GM10248 (cell line): ENCODE results near the gene TSPAN18.

Source experiments
- CTCF ChIA-PET: fragments of 300-600 bp; sonication (Branson Sonifier 250); formaldehyde crosslinking; extraction: SDS; loops from one replicate; lab custom pipeline; 2021; ENCODE audit warnings: antibody characterized with exemption; lab: Yijun Ruan, JAX
- POLR2A ChIA-PET: fragments of 350-650 bp; sonication (Branson Sonifier 250); formaldehyde crosslinking; extraction: SDS; loops from one replicate; lab custom pipeline; 2020; ENCODE audit warnings: antibody characterized with exemption; lab: Yijun Ruan, JAX
- DNase-seq: peaks from one replicate; pipeline ENCODE4 v3.0.0; 2012; ENCODE audit errors: extremely low spot score
- CTCF ChIP-seq: IDR thresholded peaks from 2 replicates; pipeline ENCODE4 v1.5.1; 2012; ENCODE audit warnings: mild to moderate bottlenecking, low read depth; ENCODE audit errors: extremely low read depth, missing control alignments, control extremely low read depth

TSPAN18 gene

GRCh38 chr11:44886790-44887140 is 160.0 kb downstream of the TSPAN18 start:
- CTCF ChIA-PET, result interaction anchor here (1.7 kb wide), 1 partner anchor 218 kb away, joined by 5 read pairs; no protein-coding TSS in a partner anchor
- POLR2A ChIA-PET, result no interaction called here
- DNase-seq, result no peak
- no peak for TF ChIP-seq CTCF

DNA sequence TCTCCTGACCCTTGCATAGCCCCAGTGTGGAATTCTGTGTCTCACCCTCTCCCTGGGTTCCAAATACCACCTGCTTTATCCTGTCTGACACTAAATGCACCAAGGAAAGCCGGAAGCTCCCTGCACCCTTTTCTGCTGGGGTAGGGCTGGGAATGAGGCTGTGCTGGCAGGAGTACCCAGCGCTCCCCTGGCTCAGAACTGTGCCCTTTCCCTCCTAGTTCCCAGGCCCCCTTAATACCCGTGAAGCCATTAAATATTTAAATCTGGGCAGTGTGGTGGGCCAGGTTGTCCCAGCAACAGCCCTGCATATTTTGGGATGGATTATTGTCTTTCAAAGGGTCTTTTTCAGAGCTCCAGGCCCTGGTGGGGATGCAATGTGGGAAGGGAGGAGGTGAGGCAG is 160.9 kb downstream of the TSPAN18 start:
- CTCF ChIA-PET, result no interaction called here
- POLR2A ChIA-PET, result no interaction called here
- no peak for DNase-seq
- TF ChIP-seq CTCF, result no peak

DNA sequence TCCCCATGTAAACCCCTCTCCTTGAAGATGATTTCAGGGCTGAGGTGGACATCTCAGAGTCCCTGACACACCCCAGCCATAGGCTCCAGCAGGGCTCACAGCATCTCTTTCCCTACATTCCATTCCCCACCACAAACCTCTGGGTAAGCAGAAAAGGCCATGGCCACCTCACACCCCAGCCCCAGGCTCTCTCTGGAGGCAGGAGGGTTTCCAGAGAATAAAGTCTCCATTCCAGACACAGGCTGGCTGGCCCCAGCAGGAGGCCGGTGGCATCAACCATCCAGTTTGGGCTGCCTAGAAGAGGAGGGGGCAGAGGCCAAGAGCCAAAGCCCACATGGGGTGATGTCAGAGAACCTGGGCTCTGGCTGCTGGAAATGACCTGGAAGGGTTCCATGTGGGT is 162.5 kb downstream of the TSPAN18 start:
- no peak for TF ChIP-seq CTCF
- POLR2A ChIA-PET, result no interaction called here
- CTCF ChIA-PET, result interaction anchor here (1.8 kb wide), 1 partner anchor 14 kb away, joined by 5 read pairs; no protein-coding TSS in a partner anchor
- DNase-seq, result no peak

DNA sequence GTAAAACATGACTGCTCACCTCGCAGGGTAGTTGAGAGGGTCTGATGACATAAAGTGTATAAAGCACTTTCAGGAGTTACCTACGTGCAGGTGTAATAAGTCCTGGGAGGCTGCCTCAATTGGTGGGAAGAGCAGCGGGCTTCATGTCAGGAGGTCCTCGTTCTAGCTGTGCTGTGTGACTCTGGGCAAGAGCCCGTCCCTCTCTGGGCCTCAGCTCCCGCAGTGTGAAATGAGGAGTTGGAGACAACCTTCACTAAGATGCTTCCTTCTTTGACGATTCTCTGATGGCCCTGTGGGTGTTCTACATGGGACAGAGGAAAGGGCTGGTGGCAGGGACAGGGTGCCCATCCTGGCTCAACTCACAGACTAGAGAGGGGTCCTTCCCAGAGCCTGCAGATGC is 166.1 kb downstream of the TSPAN18 start:
- ChIA-PET POLR2A (no interaction called here), CTCF (interaction anchor here (0.7 to 4.6 kb wide), 13 partner anchors 7 to 335 kb away, joined by 3 to 17 read pairs (median 3); no protein-coding TSS in a partner anchor)
- DNase-seq, result no peak
- TF ChIP-seq CTCF, result no peak

DNA sequence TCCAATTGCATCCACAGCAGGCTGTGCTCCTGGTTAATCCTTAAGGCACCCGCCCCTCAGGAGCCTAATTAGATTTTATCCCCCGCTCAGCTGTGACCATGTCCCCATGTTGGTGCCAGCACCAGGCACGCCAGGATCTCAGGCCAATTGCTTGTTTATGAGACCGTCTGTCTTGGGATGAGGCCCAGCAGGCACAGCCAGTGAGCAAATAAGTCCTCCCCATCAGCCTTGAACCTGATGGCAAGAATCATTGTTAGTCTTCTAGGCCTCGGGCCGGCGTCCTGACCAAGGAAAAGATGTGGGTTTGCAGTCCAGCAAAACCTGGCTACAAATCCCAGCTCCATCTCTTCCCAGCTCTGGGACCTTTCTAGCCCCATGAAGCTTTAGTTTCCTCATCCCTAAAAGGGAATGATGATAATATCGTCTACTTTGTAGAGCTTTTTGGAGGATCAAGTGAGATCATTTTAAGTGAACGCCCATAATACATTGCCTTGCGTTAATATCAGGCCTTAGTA is 166.6 kb downstream of the TSPAN18 start:
- ChIA-PET CTCF (interaction anchor here (0.7 to 4.6 kb wide), 14 partner anchors 8 to 336 kb away, joined by 3 to 17 read pairs (median 3); no protein-coding TSS in a partner anchor), POLR2A (no interaction called here)
- no peak for TF ChIP-seq CTCF
- no peak for DNase-seq

GRCh38 chr11:44893846-44894617 is 167.3 kb downstream of the TSPAN18 start:
- DNase-seq, result peak; percentile 78
- peak; percentile 82 for TF ChIP-seq CTCF
- ChIA-PET CTCF (interaction anchor here (0.6 to 4.6 kb wide), 31 partner anchors 9 to 336 kb away, joined by 3 to 17 read pairs (median 3); partner anchors contain the start of gene TSPAN18), POLR2A (no interaction called here)
